H1 (cell line): ENCODE results near the gene SUPT7L. TPM values are rescaled to one million over a fixed set of nuclear protein-coding genes. Genes with fewer than 3 reads are reported as not detected.

ENCODE experiments used
- ASH2L ChIP-seq: fragments of 200-600, 300-600 bp; sonication (generic); IDR thresholded peaks from one replicate; pipeline ENCODE4 v1.7.1; 2017; ENCODE audit warnings: low read length
- CHD7 ChIP-seq: fragments of 300-600 bp; sonication (generic); IDR thresholded peaks from 2 replicates; pipeline ENCODE4 v1.7.1; 2012; ENCODE audit warnings: low read length, moderate library complexity, mild to moderate bottlenecking, inconsistent platforms; ENCODE audit not compliant: insufficient replicate concordance
- SIRT6 ChIP-seq: IDR thresholded peaks from one replicate; pipeline ENCODE4 v1.7.1; 2012; ENCODE audit warnings: low read length, inconsistent platforms
- polyA plus RNA-seq, 7 experiments: library from polyadenylated mRNA; depleted of rRNA in 3 of 7; stranded (reverse) in 5 of 7; unstranded in 2 of 7; fragments of >200 nt in 5 of 7; fragments of 200-250 nt in 2 of 7; gene quantifications; 1 replicate in 5 of 7; 2 replicates in 1 of 7; 4 replicates in 1 of 7; pipeline versions ENCODE4 v1.2.1 to v1.2.3, GENCODE V29; 2011 to 2013; ENCODE audit warnings: missing spikeins in 2 of 7, mixed read lengths in 2 of 7
- total RNA-seq: library from RNA; stranded (reverse); fragmentation: NEBNext Ultra II Directional; extraction: Animal tissue kit (Norgen Biotek cat#: 25700); gene quantifications from 2 replicates; pipeline ENCODE4 v1.2.1, GENCODE V29; 2021

SUPT7L gene
- total and polyA plus RNA-seq, 2 of the 8 experiments (the other 6 are each of a cell fraction or from before 2014, with no cell fraction given) = 22.2 to 26.6 TPM

GRCh38 chr2:27613985-27614384 is 49.4 kb downstream of the SUPT7L start (continued):
- TF ChIP-seq CHD7 (no peak), ASH2L (no peak), SIRT6 (no peak)
